Karpas-422 (cell line): Measurements from ENCODE around the gene ANTXR1. TPM values are rescaled to one million over a fixed set of nuclear protein-coding genes. Genes with fewer than 3 reads are reported as not detected.

Experiments
- DNase-seq: peaks from one replicate; pipeline ENCODE4 v3.0.0-alpha.2; 2015
- H2AFZ ChIP-seq: fragments of 200-600 bp; sonication (generic); 2 replicates; pipeline ENCODE4 v1.6.1; 2014; ENCODE audit warnings: antibody characterized with exemption, low read length, mixed read lengths
- H3K27ac ChIP-seq: fragments of 200-600 bp; sonication (generic); 2 replicates; pipeline ENCODE4 v1.5.1; 2014; ENCODE audit warnings: mild to moderate bottlenecking, low read length, moderate library complexity
- H3K27me3 ChIP-seq: fragments of 200-600 bp; sonication (generic); 2 replicates; pipeline ENCODE4 v1.6.1; 2014; ENCODE audit warnings: low read length, mixed read lengths
- H3K36me3 ChIP-seq: fragments of 200-600 bp; sonication (generic); 2 replicates; pipeline ENCODE4 v1.6.1; 2014; ENCODE audit warnings: low read length, mixed read lengths; ENCODE audit not compliant: insufficient read depth
- H3K4me1 ChIP-seq: fragments of 200-600 bp; sonication (generic); 2 replicates; pipeline ENCODE4 v1.6.1; 2014; ENCODE audit warnings: mild to moderate bottlenecking, low read length, mixed read lengths
- H3K4me2 ChIP-seq: fragments of 200-600 bp; sonication (generic); 2 replicates; pipeline ENCODE4 v1.6.1; 2014; ENCODE audit warnings: low read length, low read depth, mild to moderate bottlenecking; ENCODE audit not compliant: poor library complexity, severe bottlenecking
- H3K4me3 ChIP-seq: fragments of 200-600 bp; sonication (generic); 2 replicates; pipeline ENCODE4 v1.5.1; 2014; ENCODE audit warnings: mild to moderate bottlenecking, antibody characterized with exemption, low read length, mixed read lengths
- H3K79me2 ChIP-seq: fragments of 200-600 bp; sonication (generic); 2 replicates; pipeline ENCODE4 v1.6.1; 2014; ENCODE audit warnings: mild to moderate bottlenecking, low read length, mixed read lengths
- H3K9ac ChIP-seq: fragments of 200-600 bp; sonication (generic); 2 replicates; pipeline ENCODE4 v1.6.0; 2014; ENCODE audit warnings: low read length
- H3K9me2 ChIP-seq: fragments of 200-600 bp; sonication (generic), shearing (Covaris generic); replicated peaks from 2 replicates; pipeline ENCODE4 v1.6.0; 2014; ENCODE audit warnings: mild to moderate bottlenecking, low read length, moderate library complexity; ENCODE audit not compliant: insufficient read depth
- H3K9me3 ChIP-seq: fragments of 300-700, 200-600 bp; sonication (generic); 2 replicates; pipeline ENCODE4 v1.6.1; 2014; ENCODE audit warnings: low read length, mixed read lengths
- H4K20me1 ChIP-seq: fragments of 200-600 bp; sonication (generic); 2 replicates; pipeline ENCODE4 v1.6.1; 2014; ENCODE audit warnings: mild to moderate bottlenecking, antibody characterized with exemption, low read length, low read depth; ENCODE audit not compliant: insufficient read depth
- total RNA-seq: library from RNA; depleted of rRNA; stranded (reverse); fragments of >200 nt; shearing (Covaris generic); gene quantifications from 2 replicates; pipeline ENCODE4 v1.2.3, GENCODE V29; 2014; ENCODE audit warnings: low replicate concordance

ANTXR1 gene
- total RNA-seq, 1 experiment from 2014 or later = not detected

- Histone ChIP-seq H3K4me3 (no peak overlapping the region), H3K79me2 (no peaks in the 10 kb centered on the region), H3K9me2 (no peaks in the 10 kb centered on the region), H3K27me3 (no peaks in the 10 kb centered on the region), H3K27ac (no peak overlapping the region), H3K9ac (no peak overlapping the region), H3K4me2 (no peak overlapping the region), H3K4me1 (no peaks in the 10 kb centered on the region), H3K9me3 (no peaks in the 10 kb centered on the region), H3K36me3 (no peaks in the 10 kb centered on the region), H2AFZ (no peak overlapping the region), H4K20me1 (no peaks in the 10 kb centered on the region)
- DNase-seq = no peak
Observed at GRCh38 chr2:69192176-69192945, 179.4 kb downstream of the ANTXR1 start.

- no peak for DNase-seq
- no peak overlapping the region for H3K9ac ChIP-seq
- H3K9me3 ChIP-seq = no peaks in the 10 kb centered on the region
- no peak overlapping the region for H3K27ac ChIP-seq
- no peak overlapping the region for H3K4me3 ChIP-seq
- no peaks in the 10 kb centered on the region for H3K79me2 ChIP-seq
- H4K20me1 ChIP-seq = no peaks in the 10 kb centered on the region
- no peaks in the 10 kb centered on the region for H3K9me2 ChIP-seq
- no peaks in the 10 kb centered on the region for H3K36me3 ChIP-seq
- H3K4me2 ChIP-seq = no peak overlapping the region
- H3K27me3 ChIP-seq = peaks cover 3% of the 10 kb centered on the region; the same call in 1 of the 2 replicates
- no peak overlapping the region for H2AFZ ChIP-seq
- no peaks in the 10 kb centered on the region for H3K4me1 ChIP-seq
Observed at GRCh38 chr2:69195706-69196105, 182.7 kb downstream of the ANTXR1 start.

- Histone ChIP-seq H3K9me3 (no peaks in the 10 kb centered on the region), H3K4me3 (no peak overlapping the region), H3K36me3 (no peaks in the 10 kb centered on the region), H3K27me3 (peaks cover 3% of the 10 kb centered on the region; the same call in 1 of the 2 replicates), H3K4me1 (no peaks in the 10 kb centered on the region), H3K9me2 (no peaks in the 10 kb centered on the region), H3K4me2 (no peak overlapping the region), H3K27ac (no peak overlapping the region), H2AFZ (no peak overlapping the region), H3K9ac (no peak overlapping the region), H4K20me1 (no peaks in the 10 kb centered on the region), H3K79me2 (no peaks in the 10 kb centered on the region)
- no peak for DNase-seq
Observed at GRCh38 chr2:69196327-69197117, 183.5 kb downstream of the ANTXR1 start.

GRCh38 chr2:69200107-69200520, 187.1 kb downstream of the ANTXR1 start:
- H3K79me2 ChIP-seq = no peaks in the 10 kb centered on the region
- H4K20me1 ChIP-seq = no peaks in the 10 kb centered on the region
- H3K9me3 ChIP-seq = no peaks in the 10 kb centered on the region
- no peak overlapping the region for H3K4me2 ChIP-seq
- H3K9ac ChIP-seq = no peak overlapping the region
- H3K4me3 ChIP-seq = no peak overlapping the region
- H3K9me2 ChIP-seq = no peaks in the 10 kb centered on the region
- H3K27me3 ChIP-seq = peaks cover 3% of the 10 kb centered on the region; the same call in 1 of the 2 replicates
- DNase-seq = no peak
- no peaks in the 10 kb centered on the region for H3K36me3 ChIP-seq
- no peaks in the 10 kb centered on the region for H3K4me1 ChIP-seq
- no peak overlapping the region for H3K27ac ChIP-seq
- H2AFZ ChIP-seq = no peak overlapping the region

- Histone ChIP-seq H3K4me1 (no peaks in the 10 kb centered on the region), H3K27ac (no peak overlapping the region), H4K20me1 (no peaks in the 10 kb centered on the region), H3K36me3 (no peaks in the 10 kb centered on the region), H2AFZ (no peak overlapping the region), H3K4me3 (no peak overlapping the region), H3K79me2 (no peaks in the 10 kb centered on the region), H3K4me2 (no peak overlapping the region), H3K9me3 (no peaks in the 10 kb centered on the region), H3K9me2 (no peaks in the 10 kb centered on the region), H3K27me3 (peaks cover 3% of the 10 kb centered on the region; the same call in 1 of the 2 replicates), H3K9ac (no peak overlapping the region)
- DNase-seq = no peak
Observed at GRCh38 chr2:69201259-69201658, 188.3 kb downstream of the ANTXR1 start.

GRCh38 chr2:69202327-69202726, 189.3 kb downstream of the ANTXR1 start:
- Histone ChIP-seq H3K4me3 (no peak overlapping the region), H3K27me3 (peaks cover 3% of the 10 kb centered on the region; the same call in 1 of the 2 replicates), H3K9me3 (no peaks in the 10 kb centered on the region), H3K79me2 (no peaks in the 10 kb centered on the region), H3K9ac (no peak overlapping the region), H3K4me1 (no peaks in the 10 kb centered on the region), H4K20me1 (no peaks in the 10 kb centered on the region), H2AFZ (no peak overlapping the region), H3K9me2 (no peaks in the 10 kb centered on the region), H3K4me2 (no peak overlapping the region), H3K36me3 (no peaks in the 10 kb centered on the region), H3K27ac (no peak overlapping the region)
- DNase-seq = no peak

GRCh38 chr2:69203166-69203985, 190.4 kb downstream of the ANTXR1 start:
- Histone ChIP-seq H3K79me2 (no peaks in the 10 kb centered on the region), H3K27ac (no peak overlapping the region), H3K9me2 (no peaks in the 10 kb centered on the region), H3K27me3 (peaks cover 3% of the 10 kb centered on the region; the same call in 1 of the 2 replicates), H3K4me3 (no peak overlapping the region), H3K36me3 (no peaks in the 10 kb centered on the region), H3K4me1 (no peaks in the 10 kb centered on the region), H3K9ac (no peak overlapping the region), H2AFZ (no peak overlapping the region), H3K4me2 (no peak overlapping the region), H4K20me1 (no peaks in the 10 kb centered on the region), H3K9me3 (no peaks in the 10 kb centered on the region)
- DNase-seq = no peak

- H3K4me2 ChIP-seq = no peak overlapping the region
- no peaks in the 10 kb centered on the region for H3K79me2 ChIP-seq
- H3K27me3 ChIP-seq = no peaks in the 10 kb centered on the region
- H4K20me1 ChIP-seq = no peaks in the 10 kb centered on the region
- no peak overlapping the region for H3K4me3 ChIP-seq
- H3K9me3 ChIP-seq = no peaks in the 10 kb centered on the region
- no peak overlapping the region for H3K9ac ChIP-seq
- DNase-seq = no peak
- no peaks in the 10 kb centered on the region for H3K36me3 ChIP-seq
- no peak overlapping the region for H2AFZ ChIP-seq
- no peaks in the 10 kb centered on the region for H3K9me2 ChIP-seq
- H3K27ac ChIP-seq = no peak overlapping the region
- H3K4me1 ChIP-seq = no peaks in the 10 kb centered on the region
Observed at GRCh38 chr2:69204654-69205053, 191.7 kb downstream of the ANTXR1 start.
